ENCODE results near the gene TMED7.

DNA sequence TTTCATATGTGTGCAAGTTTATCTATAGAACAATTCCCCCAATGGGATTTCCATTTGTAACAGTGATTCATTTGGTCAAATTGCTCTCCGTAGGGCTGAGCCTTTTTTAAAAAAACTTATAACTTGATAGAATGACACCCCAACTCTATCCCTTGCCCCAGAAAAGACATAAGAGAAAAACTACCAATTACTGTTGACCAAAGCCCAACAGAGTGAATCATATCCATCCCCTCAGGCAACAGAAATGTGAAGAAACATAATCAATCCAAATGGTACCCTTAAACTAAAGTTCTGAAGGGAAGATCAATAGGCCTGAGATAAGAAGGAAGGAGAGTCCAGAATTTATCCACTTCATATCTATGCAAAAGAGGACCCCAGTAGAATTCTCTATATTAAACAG lies 41.3 kb downstream of the TMED7 start:
- TF ChIP-seq, protein P1, sequence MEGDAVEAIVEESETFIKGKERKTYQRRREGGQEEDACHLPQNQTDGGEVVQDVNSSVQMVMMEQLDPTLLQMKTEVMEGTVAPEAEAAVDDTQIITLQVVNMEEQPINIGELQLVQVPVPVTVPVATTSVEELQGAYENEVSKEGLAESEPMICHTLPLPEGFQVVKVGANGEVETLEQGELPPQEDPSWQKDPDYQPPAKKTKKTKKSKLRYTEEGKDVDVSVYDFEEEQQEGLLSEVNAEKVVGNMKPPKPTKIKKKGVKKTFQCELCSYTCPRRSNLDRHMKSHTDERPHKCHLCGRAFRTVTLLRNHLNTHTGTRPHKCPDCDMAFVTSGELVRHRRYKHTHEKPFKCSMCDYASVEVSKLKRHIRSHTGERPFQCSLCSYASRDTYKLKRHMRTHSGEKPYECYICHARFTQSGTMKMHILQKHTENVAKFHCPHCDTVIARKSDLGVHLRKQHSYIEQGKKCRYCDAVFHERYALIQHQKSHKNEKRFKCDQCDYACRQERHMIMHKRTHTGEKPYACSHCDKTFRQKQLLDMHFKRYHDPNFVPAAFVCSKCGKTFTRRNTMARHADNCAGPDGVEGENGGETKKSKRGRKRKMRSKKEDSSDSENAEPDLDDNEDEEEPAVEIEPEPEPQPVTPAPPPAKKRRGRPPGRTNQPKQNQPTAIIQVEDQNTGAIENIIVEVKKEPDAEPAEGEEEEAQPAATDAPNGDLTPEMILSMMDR (IDR thresholded peaks at IDR 0.05 in 4 of 5, conservative IDR thresholded peaks at IDR 0.05 in 1 of 5), result no peak
- TF ChIP-seq POLR2A (IDR thresholded peaks at IDR 0.05), result no peak

All from gastrocnemius medialis (tissue), 4 donors.